Measurements from ENCODE around the gene ASXL1.

GRCh38 chr20:32477594-32478512 lies 119.7 kb downstream of the ASXL1 start:
- no peak for TF ChIP-seq POLR2A (IDR thresholded peaks at IDR 0.05)
- no peak for TF ChIP-seq CTCF (IDR thresholded peaks at IDR 0.05)

Data from stomach (tissue), 4 donors.